IMR-90 (cell line): ENCODE results near the gene TAC4.

Experiments
- CEBPB ChIP-seq: IDR thresholded peaks from 2 replicates; pipeline ENCODE4 v1.6.1; 2012; ENCODE audit warnings: low read depth, low read length, improper control_type of control experiment
- CHD1 ChIP-seq: IDR thresholded peaks from 2 replicates; pipeline ENCODE4 v1.6.1; 2012; ENCODE audit warnings: low read depth, low read length, improper control_type of control experiment
- CTCF ChIP-seq: conservative IDR thresholded peaks from 2 replicates; pipeline ENCODE4 v1.5.1; 2012; ENCODE audit warnings: mild to moderate bottlenecking, low read depth, low read length, improper control_type of control experiment
- ELK1 ChIP-seq: fragments of 150-350 bp; IDR thresholded peaks from 2 replicates; pipeline ENCODE4 v1.6.1; 2016; ENCODE audit warnings: low read depth, mild to moderate bottlenecking, low read length, moderate library complexity, borderline replicate concordance
- FOS ChIP-seq: fragments of 150-350 bp; IDR thresholded peaks from 2 replicates; pipeline ENCODE4 v1.6.1; 2016; ENCODE audit warnings: low read depth, low read length
- MAFK ChIP-seq: IDR thresholded peaks from 2 replicates; pipeline ENCODE4 v1.6.1; 2012; ENCODE audit warnings: low read depth, low read length, improper control_type of control experiment
- MAZ ChIP-seq: IDR thresholded peaks from 2 replicates; pipeline ENCODE4 v1.6.1; 2012; ENCODE audit warnings: low read depth, mild to moderate bottlenecking, low read length, improper control_type of control experiment, moderate library complexity, borderline replicate concordance
- MXI1 ChIP-seq: IDR thresholded peaks from 2 replicates; pipeline ENCODE4 v1.6.1; 2012; ENCODE audit warnings: low read depth, mild to moderate bottlenecking, low read length, moderate library complexity, borderline replicate concordance
- NFE2L2 ChIP-seq: fragments of 150-350 bp; IDR thresholded peaks from 2 replicates; pipeline ENCODE4 v1.6.1; 2016; ENCODE audit warnings: low read depth, mild to moderate bottlenecking, low read length
- POLR2A ChIP-seq: IDR thresholded peaks from 2 replicates; pipeline ENCODE4 v1.6.1; 2012; ENCODE audit warnings: mild to moderate bottlenecking, low read depth, low read length
- RAD21 ChIP-seq: IDR thresholded peaks from 2 replicates; pipeline ENCODE4 v1.6.1; 2012; ENCODE audit warnings: low read length, improper control_type of control experiment
- RFX5 ChIP-seq: IDR thresholded peaks from 2 replicates; pipeline ENCODE4 v1.8.0; 2012; ENCODE audit warnings: low read depth, mild to moderate bottlenecking, low read length, moderate library complexity
- SMC3 ChIP-seq: fragments of 150-350 bp; IDR thresholded peaks from 2 replicates; pipeline ENCODE4 v1.6.1; 2016; ENCODE audit warnings: low read depth, mild to moderate bottlenecking, antibody characterized with exemption, low read length, moderate library complexity
- USF2 ChIP-seq: fragments of 150-350 bp; IDR thresholded peaks from 2 replicates; pipeline ENCODE4 v1.6.1; 2017; ENCODE audit warnings: mild to moderate bottlenecking, antibody characterized with exemption, low read length, low read depth

GRCh38 chr17:49874911-49875310 lies 27.0 kb upstream of the TAC4 start:
- TF ChIP-seq POLR2A (no peak), CTCF (no peak), SMC3 (no peak), ELK1 (no peak), RAD21 (no peak), MXI1 (no peak), RFX5 (no peak), USF2 (no peak), CEBPB (no peak), FOS (no peak), MAZ (no peak), CHD1 (no peak), MAFK (no peak), NFE2L2 (no peak)
